ENCODE measurements around the gene PKMYT1.

The PKMYT1 gene

GRCh38 chr16:3017794-3018506 lies 37.7 kb upstream of the PKMYT1 start, which contains the start of gene CLDN6:
Gene CLDN6, minus strand, starts transcription at chr16:3018183. Its CDS starts 2,162 bp downstream, at chr16:3016021.
- DNase-seq (ENCODE audit: low read depth in 2 of 2), result no peak

- DNase-seq (ENCODE audit: low read depth in 2 of 2), result no peak
These were observed 37.1 kb upstream of the PKMYT1 start for GRCh38 chr16:3017344-3017743.

GRCh38 chr16:3015865-3016521 lies 35.7 kb upstream of the PKMYT1 start:
- DNase-seq (ENCODE audit: low read depth in 2 of 2), result no peak

- DNase-seq (ENCODE audit: low read depth in 2 of 2), result no peak
These were observed 34.7 kb upstream of the PKMYT1 start for GRCh38 chr16:3014971-3015370.

GRCh38 chr16:3013998-3014690 lies 33.9 kb upstream of the PKMYT1 start:
- no peak for DNase-seq (ENCODE audit: low read depth in 2 of 2)

- DNase-seq (ENCODE audit: low read depth in 2 of 2), result no peak
These were observed 33.3 kb upstream of the PKMYT1 start for GRCh38 chr16:3013491-3013951.

- no peak for DNase-seq (ENCODE audit: low read depth in 2 of 2)
These were observed 32.7 kb upstream of the PKMYT1 start, which contains the start of gene CLDN9 for GRCh38 chr16:3012828-3013420. Gene CLDN9, plus strand, starts transcription at chr16:3012923. Its CDS starts 440 bp downstream, at chr16:3013363.

GRCh38 chr16:3012246-3012645 lies 32.0 kb upstream of the PKMYT1 start:
- no peak for DNase-seq (ENCODE audit: low read depth in 2 of 2)

GRCh38 chr16:3010510-3010909 lies 30.3 kb upstream of the PKMYT1 start:
- DNase-seq (ENCODE audit: low read depth in 2 of 2), result no peak

- no peak for DNase-seq (ENCODE audit: low read depth in 2 of 2)
These were observed 29.5 kb upstream of the PKMYT1 start for GRCh38 chr16:3009568-3010390.

- DNase-seq (ENCODE audit: low read depth in 2 of 2), result no peak
These were observed 28.4 kb upstream of the PKMYT1 start for GRCh38 chr16:3008690-3009037.

- DNase-seq (ENCODE audit: low read depth in 2 of 2), result no peak
These were observed 27.9 kb upstream of the PKMYT1 start for GRCh38 chr16:3007957-3008689.

GRCh38 chr16:3007059-3007956 lies 27.1 kb upstream of the PKMYT1 start:
- no peak for DNase-seq (ENCODE audit: low read depth in 2 of 2)

- no peak for DNase-seq (ENCODE audit: low read depth in 2 of 2)
These were observed 24.6 kb upstream of the PKMYT1 start for GRCh38 chr16:3004781-3005284.

- DNase-seq (ENCODE audit: low read depth in 2 of 2), result no peak
These were observed 24.1 kb upstream of the PKMYT1 start for GRCh38 chr16:3004319-3004718.

GRCh38 chr16:3003582-3004270 lies 23.5 kb upstream of the PKMYT1 start:
- peak; percentile 89 to 91 for DNase-seq (ENCODE audit: low read depth in 2 of 2)

GRCh38 chr16:3001316-3001715 lies 21.1 kb upstream of the PKMYT1 start:
- DNase-seq (ENCODE audit: low read depth in 2 of 2), result no peak

- no peak for DNase-seq (ENCODE audit: low read depth in 2 of 2)
These were observed 20.3 kb upstream of the PKMYT1 start for GRCh38 chr16:3000540-3000939.

GRCh38 chr16:2999929-3000328 lies 19.7 kb upstream of the PKMYT1 start:
- DNase-seq (ENCODE audit: low read depth in 2 of 2), result no peak
